ENCODE measurements around the gene GASK1A. TPM values are rescaled to one million over a fixed set of nuclear protein-coding genes. Genes with fewer than 3 reads are reported as not detected.
"Not testable (repeated sequence)": the region's sequence is repeated elsewhere in the genome, so short reads cannot be mapped to it uniquely, and the experiment has no call there.

Gene GASK1A
- 10 to 100 TPM; 35.0 to 80.1 TPM for total RNA-seq
- long read RNA-seq, donor 1, partial matches to known transcripts, result 3 of 16 reads
- long read RNA-seq, donor 1, other reads (novel, unspliced or antisense), result 7 of 16 reads
- long read RNA-seq, donor 2, partial matches to known transcripts, result 1 of 16 reads
- long read RNA-seq, donor 2, other reads (novel, unspliced or antisense), result 10 of 16 reads

GRCh38 chr3:42979044-42979972 lies at the start of gene GASK1A:
Gene GASK1A (plus strand): TSS chr3:42979311. CDS start chr3:42979643, 332 bp downstream.
- DNase-seq (ENCODE audit: low spot score), result peak; percentile 93
- intact Hi-C loops (cut with DNase I), result no loop called here

DNA sequence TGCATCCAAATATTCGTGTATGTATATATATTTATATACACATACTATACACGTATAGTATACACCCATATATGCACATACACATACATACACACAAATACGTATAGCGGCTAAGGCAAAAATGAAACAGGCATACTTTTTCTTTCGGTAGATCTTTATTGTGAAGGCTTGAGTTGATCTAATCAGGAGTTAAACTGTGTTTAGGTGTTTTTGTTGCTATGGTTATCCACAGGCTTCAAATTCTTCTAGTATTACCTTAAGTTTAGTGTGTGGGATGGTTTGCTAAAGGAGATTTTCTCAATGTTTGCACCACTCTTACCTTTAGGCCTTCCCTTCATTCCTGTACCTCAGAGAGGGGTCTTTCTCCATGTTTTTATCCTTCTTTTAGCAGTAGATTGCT lies 45.0 kb upstream of the GASK1A start:
- intact Hi-C loops (cut with DNase I), result no loop called here
- DNase-seq (ENCODE audit: low spot score), result no peak

DNA sequence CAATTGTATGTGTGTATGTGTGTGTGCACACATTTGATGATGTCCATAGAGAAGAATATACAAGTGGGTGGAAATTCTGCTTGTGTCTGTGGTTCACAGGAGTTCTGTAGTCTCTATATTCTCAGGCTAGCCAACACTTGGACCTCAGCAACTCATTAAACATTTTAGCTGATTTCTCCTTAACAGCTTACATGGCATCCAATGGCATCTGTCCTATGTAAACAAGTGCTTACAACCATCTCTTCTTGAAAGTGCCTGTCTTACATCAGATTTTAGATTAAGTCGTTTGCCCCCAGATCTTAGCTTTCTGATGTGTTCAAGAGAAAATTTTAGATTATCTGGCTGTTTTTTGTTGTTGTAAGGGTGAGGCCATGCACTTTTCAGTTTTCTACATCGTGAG lies 44.2 kb upstream of the GASK1A start:
- intact Hi-C loops (cut with DNase I), result no loop called here
- no peak for DNase-seq (ENCODE audit: low spot score)

DNA sequence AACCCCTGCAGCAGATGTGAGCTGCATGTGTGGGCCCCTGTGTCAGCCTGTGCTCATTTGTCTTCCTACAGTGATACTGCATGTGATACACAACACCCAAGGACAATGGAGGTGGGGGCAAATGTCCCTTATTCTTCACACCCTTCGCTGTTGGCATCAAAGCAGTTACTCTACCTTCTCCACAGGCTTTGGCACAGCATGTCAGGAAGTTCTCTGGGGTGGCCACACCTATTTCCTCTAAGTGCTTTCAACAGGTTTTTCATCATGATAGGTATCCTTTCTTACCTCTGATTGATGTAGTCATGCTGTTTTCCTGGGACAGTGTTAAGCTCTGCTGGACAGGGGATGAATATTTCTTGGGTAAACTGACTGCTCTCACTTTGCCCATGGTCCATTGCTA lies 43.6 kb upstream of the GASK1A start:
- intact Hi-C loops (cut with DNase I), result no loop called here
- no peak for DNase-seq (ENCODE audit: low spot score)

GRCh38 chr3:42936157-42936981 lies 42.7 kb upstream of the GASK1A start:
- intact Hi-C loops (cut with DNase I), result no loop called here
- DNase-seq (ENCODE audit: low spot score), result peak; percentile 83

DNA sequence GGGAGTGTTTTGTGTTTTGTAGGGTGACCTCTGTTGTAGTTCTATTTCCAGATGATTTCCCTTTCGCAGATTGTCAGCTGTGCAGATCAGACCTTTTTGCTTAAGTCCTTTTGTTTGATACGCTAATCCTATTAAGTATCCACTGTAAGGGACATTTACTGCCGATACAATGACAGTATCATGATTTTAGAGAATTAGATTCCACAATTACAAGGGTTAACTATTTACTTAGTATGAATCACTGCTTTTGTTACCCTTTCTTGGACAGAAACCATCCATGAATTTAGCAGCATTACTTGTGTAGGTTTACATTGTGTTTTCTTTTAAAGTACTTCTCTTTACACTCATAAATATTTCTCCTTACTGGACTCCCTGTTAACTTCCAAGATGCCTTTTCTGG lies 41.8 kb upstream of the GASK1A start:
- DNase-seq (ENCODE audit: low spot score), result no peak
- intact Hi-C loops (cut with DNase I), result no loop called here

- intact Hi-C loops (cut with DNase I), result no loop called here
Observed at GRCh38 chr3:42942693-42943092, 36.4 kb upstream of the GASK1A start.

DNA sequence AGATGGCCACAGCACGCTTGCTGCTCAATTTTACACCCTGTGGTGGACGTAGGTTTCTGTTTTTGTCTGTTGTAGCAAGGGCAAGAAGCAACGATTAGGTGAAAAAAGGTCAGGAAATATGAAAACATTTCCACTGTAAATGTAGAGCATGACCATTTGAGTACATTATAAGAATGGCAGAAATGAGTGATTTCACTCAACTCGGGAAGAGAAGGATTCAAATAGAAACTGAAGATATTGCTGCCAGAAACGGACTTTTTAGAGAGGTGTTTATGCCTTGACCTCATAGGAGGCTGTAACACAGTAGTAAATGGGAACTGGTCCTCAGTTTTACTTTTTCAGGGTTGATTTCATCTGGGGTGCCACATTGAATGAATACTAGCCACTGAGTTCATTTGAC lies 33.1 kb upstream of the GASK1A start:
- intact Hi-C loops (cut with DNase I), result no loop called here

More at GRCh38 chr3:42942693-42943092, 36.4 kb upstream of the GASK1A start:
- no peak for DNase-seq (ENCODE audit: low spot score)

DNA sequence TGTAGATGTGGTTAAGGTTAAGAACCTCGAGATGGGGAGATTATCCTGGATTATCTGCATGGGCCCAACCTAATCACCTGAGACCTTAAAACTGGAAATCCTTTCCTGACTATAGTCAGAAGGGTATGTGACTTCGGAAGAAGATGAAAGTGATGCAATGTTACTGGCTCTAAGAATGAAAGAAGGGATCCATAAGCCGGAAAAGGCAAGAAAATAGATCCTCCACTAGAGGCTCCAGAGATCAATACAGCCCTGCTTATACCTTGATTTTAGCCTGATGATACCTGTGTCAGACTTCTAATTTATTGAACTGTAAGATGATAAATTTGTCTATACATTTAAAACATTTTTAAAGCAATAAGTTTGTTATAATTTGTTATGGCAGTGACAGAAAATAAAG lies 21.5 kb upstream of the GASK1A start:
- no peak for DNase-seq (ENCODE audit: low spot score)
- intact Hi-C loops (cut with DNase I), result loop anchor here in 1 of 2 donors (5.0 to 10.0 kb wide), 2 partner anchors 205 to 1627 kb away; partner anchors contain the start of gene ZNF660

More for the DNA sequence above, 33.1 kb upstream of the GASK1A start:
- DNase-seq (ENCODE audit: low spot score), result no peak

DNA sequence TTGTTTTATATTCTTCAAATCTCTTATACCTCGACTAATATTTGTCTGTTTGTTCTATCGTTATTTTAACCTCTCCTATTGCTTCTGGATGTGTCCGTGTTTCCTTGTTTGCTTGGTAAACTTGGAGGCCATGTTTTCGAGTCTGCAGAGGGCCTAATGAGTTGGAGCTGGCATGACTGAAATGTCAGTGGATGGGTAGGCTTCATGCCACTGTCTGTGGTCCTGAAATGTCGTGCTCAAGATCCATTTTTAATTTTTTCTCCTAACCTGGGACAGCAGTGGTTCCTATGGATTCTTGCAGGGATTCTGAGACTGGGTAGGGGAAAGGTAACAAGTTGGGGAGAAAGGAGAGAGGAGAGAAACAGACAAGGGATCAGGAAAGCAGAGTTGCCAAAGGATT lies 18.8 kb upstream of the GASK1A start:
- DNase-seq (ENCODE audit: low spot score), result no peak
- intact Hi-C loops (cut with DNase I), result no loop called here

DNA sequence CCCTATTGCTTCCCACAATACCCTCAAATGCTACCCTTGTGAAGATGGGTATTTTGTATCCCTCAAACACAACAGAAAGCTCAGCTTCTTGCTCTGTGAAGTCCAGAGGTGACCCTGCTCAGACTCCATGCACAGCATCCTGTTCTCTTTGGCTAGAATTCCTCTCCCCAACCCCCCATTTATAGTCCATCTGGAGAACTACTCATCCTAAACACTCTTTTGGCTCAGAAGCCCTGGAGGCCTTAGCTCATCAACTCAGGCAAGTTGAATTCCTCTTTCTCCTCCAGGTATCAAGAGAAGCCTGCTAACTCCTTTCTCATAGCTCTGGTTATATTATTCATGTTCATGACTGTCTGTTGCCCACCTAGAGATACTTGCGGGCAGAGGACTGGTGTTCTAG lies 18.3 kb upstream of the GASK1A start:
- no peak for DNase-seq (ENCODE audit: low spot score)
- intact Hi-C loops (cut with DNase I), result no loop called here

DNA sequence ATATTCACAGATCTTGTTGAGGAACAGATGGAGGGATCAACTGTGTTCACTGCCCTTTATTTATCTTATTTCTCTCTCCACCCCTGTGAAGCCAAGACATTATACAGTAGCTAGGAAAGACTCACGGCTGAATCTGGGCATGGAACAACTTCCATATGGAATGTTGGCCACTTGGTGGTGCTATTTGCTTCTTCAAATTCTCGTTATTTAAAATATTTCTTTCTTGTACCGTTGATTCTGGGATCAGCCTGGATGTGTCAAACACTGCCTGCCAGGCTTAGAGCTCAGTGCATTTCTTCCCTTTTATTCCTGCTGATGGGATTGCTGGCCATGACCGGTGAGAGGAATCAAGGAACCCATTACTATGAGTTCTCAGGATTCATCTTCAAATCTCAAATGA lies 17.5 kb upstream of the GASK1A start:
- intact Hi-C loops (cut with DNase I), result no loop called here
- no peak for DNase-seq (ENCODE audit: low spot score)

DNA sequence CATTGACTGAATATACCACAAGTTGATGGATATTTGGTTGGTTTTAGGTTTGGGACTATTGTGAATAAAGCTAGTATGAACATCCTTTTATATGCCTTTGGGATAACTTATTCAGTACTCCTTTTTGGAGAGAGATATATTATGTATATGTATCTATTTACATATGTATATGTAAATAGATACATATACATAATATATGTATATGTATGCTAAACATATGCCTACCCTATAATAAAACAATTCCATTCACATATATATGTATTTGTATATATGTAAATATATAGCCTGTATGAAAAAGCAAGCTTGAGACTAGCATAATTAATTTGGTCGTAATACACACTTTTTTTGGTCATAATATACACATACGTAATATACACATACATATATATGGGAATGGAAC lies 15.8 kb upstream of the GASK1A start:
- no peak for DNase-seq (ENCODE audit: low spot score)
- intact Hi-C loops (cut with DNase I), result no loop called here

DNA sequence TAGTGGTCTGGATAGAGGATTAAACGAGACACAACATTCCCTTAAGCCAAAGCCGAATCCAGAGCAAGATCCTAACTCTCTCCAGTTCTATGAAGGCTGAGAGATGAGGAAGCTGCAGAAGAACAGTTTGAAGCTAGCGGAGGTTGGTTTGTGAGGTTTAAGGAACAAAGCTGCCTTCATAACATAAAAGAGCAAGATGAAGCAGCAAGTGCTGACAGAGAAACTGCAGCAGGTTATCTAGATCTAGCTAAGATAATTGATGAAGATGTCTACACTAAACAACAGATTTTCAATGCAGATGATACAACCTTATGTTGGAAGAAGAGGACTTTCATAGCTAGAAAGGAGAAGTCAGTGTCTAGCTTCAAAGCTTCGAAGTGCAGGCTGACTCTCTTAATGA lies 14.8 kb upstream of the GASK1A start:
- no peak for DNase-seq (ENCODE audit: low spot score)
- intact Hi-C loops (cut with DNase I), result no loop called here

DNA sequence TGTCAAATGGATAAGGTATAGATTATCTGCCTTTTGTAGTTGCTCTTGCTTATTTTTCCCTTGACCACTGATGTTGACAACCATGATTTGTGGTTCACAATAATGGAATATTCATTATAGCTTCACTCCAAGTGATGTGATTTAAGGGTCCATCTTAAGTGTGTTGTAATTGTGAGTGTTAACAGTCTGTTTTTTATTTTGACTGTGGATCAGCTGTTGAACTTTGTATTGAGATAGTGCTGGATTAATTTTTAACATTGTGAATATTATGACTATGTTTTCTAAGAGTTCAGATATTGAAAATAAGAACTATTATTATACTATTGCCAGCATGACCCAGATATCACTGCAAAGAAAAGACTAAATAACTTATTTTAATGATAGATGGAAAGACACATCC lies 8.6 kb upstream of the GASK1A start:
- intact Hi-C loops (cut with DNase I), result no loop called here
- no peak for DNase-seq (ENCODE audit: low spot score)

DNA sequence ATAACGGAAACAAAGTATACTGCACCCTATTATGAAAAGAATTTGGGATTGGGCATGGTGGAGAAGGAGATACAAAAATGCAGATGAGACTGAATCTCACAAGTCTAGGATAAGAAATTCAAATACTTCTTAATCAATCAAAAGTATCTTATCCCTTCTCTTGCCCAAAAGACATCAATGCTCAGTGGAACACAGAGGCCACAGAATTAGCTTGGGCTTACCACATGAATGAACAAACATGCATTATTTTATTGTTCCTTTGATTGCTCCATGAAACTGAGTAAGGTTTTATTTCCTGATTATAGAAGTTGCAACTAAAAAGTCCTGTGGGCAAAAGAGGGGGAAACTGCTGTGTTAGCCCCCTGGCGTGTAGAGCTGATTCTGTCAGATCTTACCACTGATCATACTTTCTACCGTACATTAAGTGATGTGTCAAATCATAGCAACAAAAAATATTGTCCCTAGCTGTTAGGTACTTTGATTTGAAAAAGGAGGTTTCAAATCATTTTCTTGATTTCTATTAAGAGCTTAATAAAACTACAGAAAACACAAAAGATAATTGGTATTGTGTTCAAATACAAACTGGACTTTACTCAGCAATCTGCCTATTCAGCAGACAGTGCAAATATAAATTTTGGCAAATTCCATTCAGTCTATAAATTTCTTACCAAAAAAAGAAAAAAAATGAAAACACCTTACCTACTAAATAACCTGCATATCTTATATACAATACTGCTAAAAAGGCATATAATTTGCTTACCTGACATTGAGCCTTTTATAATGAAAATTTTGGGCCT lies 7.9 kb upstream of the GASK1A start:
- no peak for DNase-seq (ENCODE audit: low spot score)
- intact Hi-C loops (cut with DNase I), result no loop called here

GRCh38 chr3:42974906-42975305 lies 4.2 kb upstream of the GASK1A start:
- intact Hi-C loops (cut with DNase I); DNase-seq (ENCODE audit: low spot score): not testable (repeated sequence)

GRCh38 chr3:42975456-42975855 lies 3.7 kb upstream of the GASK1A start:
- intact Hi-C loops (cut with DNase I), result no loop called here
- no peak for DNase-seq (ENCODE audit: low spot score)

DNA sequence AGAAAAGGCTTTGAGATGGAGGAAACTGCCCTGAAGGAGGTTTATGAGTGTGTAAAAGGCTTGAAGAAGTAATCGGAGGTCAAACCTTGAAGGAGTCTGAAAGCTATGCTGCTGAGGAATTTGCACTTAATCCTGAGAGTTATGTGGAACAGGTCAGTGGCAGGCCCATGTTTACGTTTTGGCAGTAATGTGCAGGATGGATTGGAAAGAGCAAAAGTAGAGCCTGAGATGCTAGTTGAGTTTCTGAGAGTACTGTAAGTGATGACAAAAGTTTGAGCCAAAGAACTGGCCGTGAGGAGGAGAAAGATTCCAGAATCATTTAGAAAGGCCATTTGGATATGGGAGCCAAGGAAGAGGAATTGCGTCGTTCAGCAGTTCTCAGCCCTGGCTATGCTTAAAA lies 3.2 kb upstream of the GASK1A start:
- intact Hi-C loops (cut with DNase I), result no loop called here
- DNase-seq (ENCODE audit: low spot score), result no peak
